HepG2 (cell line): Measurements from ENCODE around the gene HTRA2. TPM values are rescaled to one million over a fixed set of nuclear protein-coding genes. Genes with fewer than 3 reads are reported as not detected.

Source experiments
- ARNT2 ChIP-seq: sonication (generic); formaldehyde crosslinking; IDR thresholded peaks from 2 replicates; pipeline ENCODE4 v1.8.0; 2022; ENCODE audit warnings: mild to moderate bottlenecking, low read depth, missing genetic modification reagents, moderate library complexity
- CBFB ChIP-seq: sonication (generic); formaldehyde crosslinking; IDR thresholded peaks from 2 replicates; pipeline ENCODE4 v1.4.0; 2020; ENCODE audit warnings: missing genetic modification reagents
- ISL2 ChIP-seq: sonication (generic); formaldehyde crosslinking; IDR thresholded peaks from 2 replicates; pipeline ENCODE4 v1.5.0; 2020; ENCODE audit warnings: missing genetic modification reagents
- KLF11 ChIP-seq: IDR thresholded peaks from 2 replicates; pipeline ENCODE4 v1.6.1; 2016; ENCODE audit warnings: missing compliant biosample characterization
- MXD4 ChIP-seq: IDR thresholded peaks from 2 replicates; pipeline ENCODE4 v1.6.1; 2016; ENCODE audit warnings: mild to moderate bottlenecking, missing biosample characterization, missing genetic modification reagents
- RAD51 ChIP-seq: fragments of 450-650 bp; IDR thresholded peaks from 2 replicates; pipeline ENCODE4 v1.6.1; 2016; ENCODE audit warnings: borderline replicate concordance
- STAG1 ChIP-seq: sonication (generic); formaldehyde crosslinking; IDR thresholded peaks from 2 replicates; pipeline ENCODE4 v1.4.0; 2020; ENCODE audit warnings: missing genetic modification reagents
- ZNF101 ChIP-seq: sonication (generic); formaldehyde crosslinking; IDR thresholded peaks from 2 replicates; pipeline ENCODE4 v1.4.0; 2020; ENCODE audit warnings: mild to moderate bottlenecking, low read depth, missing genetic modification reagents, borderline replicate concordance
- ZNF772 ChIP-seq: sonication (generic); formaldehyde crosslinking; IDR thresholded peaks from 2 replicates; pipeline ENCODE4 v1.5.0; 2020; ENCODE audit warnings: mild to moderate bottlenecking, missing genetic modification reagents
- ZNF883 ChIP-seq: sonication (generic); formaldehyde crosslinking; IDR thresholded peaks from 2 replicates; pipeline ENCODE4 v1.5.1; 2020; ENCODE audit warnings: mild to moderate bottlenecking, missing genetic modification reagents; ENCODE audit errors: not compliant biosample characterization
- polyA plus RNA-seq, 8 experiments: library from polyadenylated mRNA; depleted of rRNA in 3 of 8; stranded (reverse) in 7 of 8; unstranded in 1 of 8; fragments of >200 nt; fragmentation: Illumina TruSeq in 4 of 8; extraction: Trizol in 4 of 8; gene quantifications; 2 replicates each; pipeline versions ENCODE4 v1.2.1 to v1.2.3, GENCODE V29; 2011 to 2016; ENCODE audit warnings: low read depth in 4 of 8, missing spikeins in 1 of 8, mixed read lengths in 1 of 8; ENCODE audit not compliant: insufficient read depth in 1 of 8
- total RNA-seq, 5 experiments: library from RNA; depleted of rRNA; stranded (reverse); fragments of >200 nt; fragmentation: Illumina TruSeq; extraction: Trizol; gene quantifications; 2 replicates each; pipeline ENCODE4 v1.2.3, GENCODE V29; 2016; ENCODE audit warnings: low read depth in 1 of 5
- TF ChIP-seq, protein P1 (sequence below): sonication (generic); formaldehyde crosslinking; IDR thresholded peaks from 2 replicates; pipeline ENCODE4 v1.4.0; 2020; ENCODE audit warnings: low read depth, missing genetic modification reagents
- TF ChIP-seq, protein P2 (sequence below): sonication (generic); formaldehyde crosslinking; IDR thresholded peaks from 2 replicates; pipeline ENCODE4 v1.5.0; 2020; ENCODE audit warnings: mild to moderate bottlenecking, missing genetic modification reagents, borderline replicate concordance
- TF ChIP-seq, protein P3 (sequence below): sonication (generic); formaldehyde crosslinking; conservative IDR thresholded peaks from 2 replicates; pipeline ENCODE4 v1.8.1; 2023; ENCODE audit warnings: missing genetic modification reagents
- TF ChIP-seq, protein P4 (sequence below): IDR thresholded peaks from 2 replicates; pipeline ENCODE4 v1.6.1; 2016
- TF ChIP-seq, protein P5 (sequence below): sonication (generic); formaldehyde crosslinking; IDR thresholded peaks from 2 replicates; pipeline ENCODE4 v1.5.0; 2020; ENCODE audit warnings: missing genetic modification reagents, mild to moderate bottlenecking, borderline replicate concordance
- TF ChIP-seq, protein P6 (sequence below): sonication (generic); formaldehyde crosslinking; IDR thresholded peaks from 2 replicates; pipeline ENCODE4 v1.5.1; 2020; ENCODE audit warnings: missing genetic modification reagents, mild to moderate bottlenecking, borderline replicate concordance

Gene HTRA2
- total and polyA plus RNA-seq, 2 of the 13 experiments (the other 11 are each of a cell fraction or from before 2014, with no cell fraction given), result 47.7 to 50.3 TPM

DNA sequence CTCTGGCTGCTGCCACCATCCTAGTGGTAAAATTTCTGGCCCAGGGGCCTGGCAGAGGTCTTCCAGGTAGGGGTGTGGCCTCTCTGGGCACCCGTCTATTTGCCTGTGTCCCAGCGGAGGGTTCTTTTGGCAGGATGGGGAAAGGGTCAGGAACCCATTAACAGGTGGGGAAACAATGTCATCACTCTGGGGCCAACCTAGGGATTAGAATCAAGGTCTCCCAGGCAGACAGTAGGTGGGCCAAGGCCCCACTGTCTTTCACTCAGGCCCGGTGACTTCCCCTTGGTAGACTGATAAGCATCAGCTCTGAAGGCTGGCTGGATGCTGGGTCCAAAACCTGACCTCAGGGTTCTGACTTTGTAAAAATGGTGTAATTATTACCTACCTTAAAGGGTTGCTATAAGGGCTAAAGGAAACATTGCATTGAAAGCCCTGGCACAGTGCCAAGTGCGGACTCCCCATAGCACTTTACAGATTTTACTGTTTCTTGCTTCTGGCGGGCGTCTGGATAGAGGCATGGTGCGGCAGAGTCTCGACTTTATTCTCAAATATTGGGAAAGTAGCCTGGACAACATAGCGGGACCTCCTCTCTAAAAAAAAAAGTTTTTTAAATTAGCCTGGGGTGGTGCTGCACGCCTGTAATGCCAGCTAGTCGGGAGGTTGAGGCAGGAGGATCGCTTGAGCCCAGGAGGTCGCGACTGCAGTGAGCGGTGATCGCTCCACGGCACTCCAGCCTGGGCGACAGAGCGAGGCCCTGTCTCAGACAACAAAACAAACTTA, 32.5 kb upstream of the HTRA2 start (continued):
- TF ChIP-seq, protein P1, sequence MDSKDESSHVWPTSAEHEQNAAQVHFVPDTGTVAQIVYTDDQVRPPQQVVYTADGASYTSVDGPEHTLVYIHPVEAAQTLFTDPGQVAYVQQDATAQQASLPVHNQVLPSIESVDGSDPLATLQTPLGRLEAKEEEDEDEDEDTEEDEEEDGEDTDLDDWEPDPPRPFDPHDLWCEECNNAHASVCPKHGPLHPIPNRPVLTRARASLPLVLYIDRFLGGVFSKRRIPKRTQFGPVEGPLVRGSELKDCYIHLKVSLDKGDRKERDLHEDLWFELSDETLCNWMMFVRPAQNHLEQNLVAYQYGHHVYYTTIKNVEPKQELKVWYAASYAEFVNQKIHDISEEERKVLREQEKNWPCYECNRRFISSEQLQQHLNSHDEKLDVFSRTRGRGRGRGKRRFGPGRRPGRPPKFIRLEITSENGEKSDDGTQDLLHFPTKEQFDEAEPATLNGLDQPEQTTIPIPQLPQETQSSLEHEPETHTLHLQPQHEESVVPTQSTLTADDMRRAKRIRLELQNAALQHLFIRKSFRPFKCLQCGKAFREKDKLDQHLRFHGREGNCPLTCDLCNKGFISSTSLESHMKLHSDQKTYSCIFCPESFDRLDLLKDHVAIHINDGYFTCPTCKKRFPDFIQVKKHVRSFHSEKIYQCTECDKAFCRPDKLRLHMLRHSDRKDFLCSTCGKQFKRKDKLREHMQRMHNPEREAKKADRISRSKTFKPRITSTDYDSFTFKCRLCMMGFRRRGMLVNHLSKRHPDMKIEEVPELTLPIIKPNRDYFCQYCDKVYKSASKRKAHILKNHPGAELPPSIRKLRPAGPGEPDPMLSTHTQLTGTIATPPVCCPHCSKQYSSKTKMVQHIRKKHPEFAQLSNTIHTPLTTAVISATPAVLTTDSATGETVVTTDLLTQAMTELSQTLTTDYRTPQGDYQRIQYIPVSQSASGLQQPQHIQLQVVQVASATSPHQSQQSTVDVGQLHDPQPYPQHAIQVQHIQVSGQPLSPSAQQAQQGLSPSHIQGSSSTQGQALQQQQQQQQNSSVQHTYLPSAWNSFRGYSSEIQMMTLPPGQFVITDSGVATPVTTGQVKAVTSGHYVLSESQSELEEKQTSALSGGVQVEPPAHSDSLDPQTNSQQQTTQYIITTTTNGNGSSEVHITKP (CRISPR knock-in tag), result no peak
- no peak for TF ChIP-seq STAG1 (CRISPR knock-in tag)
- TF ChIP-seq, protein P2, sequence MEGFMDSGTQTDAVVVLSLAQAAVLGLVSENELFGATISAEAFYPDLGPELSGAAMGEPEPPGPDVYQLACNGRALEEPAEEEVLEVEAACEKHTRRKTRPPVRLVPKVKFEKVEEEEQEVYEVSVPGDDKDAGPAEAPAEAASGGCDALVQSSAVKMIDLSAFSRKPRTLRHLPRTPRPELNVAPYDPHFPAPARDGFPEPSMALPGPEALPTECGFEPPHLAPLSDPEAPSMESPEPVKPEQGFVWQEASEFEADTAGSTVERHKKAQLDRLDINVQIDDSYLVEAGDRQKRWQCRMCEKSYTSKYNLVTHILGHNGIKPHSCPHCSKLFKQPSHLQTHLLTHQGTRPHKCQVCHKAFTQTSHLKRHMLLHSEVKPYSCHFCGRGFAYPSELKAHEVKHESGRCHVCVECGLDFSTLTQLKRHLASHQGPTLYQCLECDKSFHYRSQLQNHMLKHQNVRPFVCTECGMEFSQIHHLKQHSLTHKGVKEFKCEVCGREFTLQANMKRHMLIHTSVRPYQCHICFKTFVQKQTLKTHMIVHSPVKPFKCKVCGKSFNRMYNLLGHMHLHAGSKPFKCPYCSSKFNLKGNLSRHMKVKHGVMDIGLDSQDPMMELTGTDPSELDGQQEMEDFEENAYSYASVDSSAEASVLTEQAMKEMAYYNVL (CRISPR knock-in tag), result peak; percentile 66; the same call in 1 of the 2 replicates
- no peak for TF ChIP-seq ZNF883 (CRISPR knock-in tag)
- peak; percentile 51; the same call in 1 of the 2 replicates for TF ChIP-seq ISL2 (CRISPR knock-in tag)
- no peak for TF ChIP-seq RAD51
- 0 out of 2 replicates have a peak, but pooled peaks have one; percentile 11 for TF ChIP-seq ZNF101 (CRISPR knock-in tag)
- TF ChIP-seq, protein P3, sequence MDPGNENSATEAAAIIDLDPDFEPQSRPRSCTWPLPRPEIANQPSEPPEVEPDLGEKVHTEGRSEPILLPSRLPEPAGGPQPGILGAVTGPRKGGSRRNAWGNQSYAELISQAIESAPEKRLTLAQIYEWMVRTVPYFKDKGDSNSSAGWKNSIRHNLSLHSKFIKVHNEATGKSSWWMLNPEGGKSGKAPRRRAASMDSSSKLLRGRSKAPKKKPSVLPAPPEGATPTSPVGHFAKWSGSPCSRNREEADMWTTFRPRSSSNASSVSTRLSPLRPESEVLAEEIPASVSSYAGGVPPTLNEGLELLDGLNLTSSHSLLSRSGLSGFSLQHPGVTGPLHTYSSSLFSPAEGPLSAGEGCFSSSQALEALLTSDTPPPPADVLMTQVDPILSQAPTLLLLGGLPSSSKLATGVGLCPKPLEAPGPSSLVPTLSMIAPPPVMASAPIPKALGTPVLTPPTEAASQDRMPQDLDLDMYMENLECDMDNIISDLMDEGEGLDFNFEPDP (CRISPR knock-in tag), result 0 out of 2 replicates have a peak, but pooled peaks have one; percentile 91
- TF ChIP-seq, protein P4, sequence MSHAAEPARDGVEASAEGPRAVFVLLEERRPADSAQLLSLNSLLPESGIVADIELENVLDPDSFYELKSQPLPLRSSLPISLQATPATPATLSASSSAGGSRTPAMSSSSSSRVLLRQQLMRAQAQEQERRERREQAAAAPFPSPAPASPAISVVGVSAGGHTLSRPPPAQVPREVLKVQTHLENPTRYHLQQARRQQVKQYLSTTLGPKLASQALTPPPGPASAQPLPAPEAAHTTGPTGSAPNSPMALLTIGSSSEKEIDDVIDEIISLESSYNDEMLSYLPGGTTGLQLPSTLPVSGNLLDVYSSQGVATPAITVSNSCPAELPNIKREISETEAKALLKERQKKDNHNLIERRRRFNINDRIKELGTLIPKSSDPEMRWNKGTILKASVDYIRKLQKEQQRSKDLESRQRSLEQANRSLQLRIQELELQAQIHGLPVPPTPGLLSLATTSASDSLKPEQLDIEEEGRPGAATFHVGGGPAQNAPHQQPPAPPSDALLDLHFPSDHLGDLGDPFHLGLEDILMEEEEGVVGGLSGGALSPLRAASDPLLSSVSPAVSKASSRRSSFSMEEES, result 0 out of 2 replicates have a peak, but pooled peaks have one; percentile 21
- TF ChIP-seq ZNF772 (CRISPR knock-in tag), result no peak
- no peak for TF ChIP-seq MXD4
- 0 out of 2 replicates have a peak, but pooled peaks have one; percentile 12 for TF ChIP-seq KLF11
- TF ChIP-seq, protein P5, sequence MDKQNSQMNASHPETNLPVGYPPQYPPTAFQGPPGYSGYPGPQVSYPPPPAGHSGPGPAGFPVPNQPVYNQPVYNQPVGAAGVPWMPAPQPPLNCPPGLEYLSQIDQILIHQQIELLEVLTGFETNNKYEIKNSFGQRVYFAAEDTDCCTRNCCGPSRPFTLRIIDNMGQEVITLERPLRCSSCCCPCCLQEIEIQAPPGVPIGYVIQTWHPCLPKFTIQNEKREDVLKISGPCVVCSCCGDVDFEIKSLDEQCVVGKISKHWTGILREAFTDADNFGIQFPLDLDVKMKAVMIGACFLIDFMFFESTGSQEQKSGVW (CRISPR knock-in tag), result no peak
- TF ChIP-seq, protein P6, sequence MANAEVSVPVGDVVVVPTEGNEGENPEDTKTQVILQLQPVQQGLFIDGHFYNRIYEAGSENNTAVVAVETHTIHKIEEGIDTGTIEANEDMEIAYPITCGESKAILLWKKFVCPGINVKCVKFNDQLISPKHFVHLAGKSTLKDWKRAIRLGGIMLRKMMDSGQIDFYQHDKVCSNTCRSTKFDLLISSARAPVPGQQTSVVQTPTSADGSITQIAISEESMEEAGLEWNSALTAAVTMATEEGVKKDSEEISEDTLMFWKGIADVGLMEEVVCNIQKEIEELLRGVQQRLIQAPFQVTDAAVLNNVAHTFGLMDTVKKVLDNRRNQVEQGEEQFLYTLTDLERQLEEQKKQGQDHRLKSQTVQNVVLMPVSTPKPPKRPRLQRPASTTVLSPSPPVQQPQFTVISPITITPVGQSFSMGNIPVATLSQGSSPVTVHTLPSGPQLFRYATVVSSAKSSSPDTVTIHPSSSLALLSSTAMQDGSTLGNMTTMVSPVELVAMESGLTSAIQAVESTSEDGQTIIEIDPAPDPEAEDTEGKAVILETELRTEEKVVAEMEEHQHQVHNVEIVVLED (CRISPR knock-in tag), result no peak
- TF ChIP-seq ARNT2 (CRISPR knock-in tag), result 0 out of 2 replicates have a peak, but pooled peaks have one; percentile 11
- no peak for TF ChIP-seq CBFB (CRISPR knock-in tag)
